ENCODE measurements around the gene HTN1. TPM values are rescaled to one million over a fixed set of nuclear protein-coding genes. Genes with fewer than 3 reads are reported as not detected.

The HTN1 gene
- total and polyA plus RNA-seq, 9 of the 15 experiments (the other 6 are each of a cell fraction or from before 2014, with no cell fraction given): not detected

- TF ChIP-seq POLR2AphosphoS5 (IDR thresholded peaks at IDR 0.05; ENCODE audit: control insufficient read depth, insufficient read depth, low read depth, low read length): no peak
- no peak for TF ChIP-seq JUNB (CRISPR knock-in tag; conservative IDR thresholded peaks at IDR 0.05)
Observed at GRCh38 chr4:70062000-70062399, 11.8 kb downstream of the HTN1 start (continued).

DNA sequence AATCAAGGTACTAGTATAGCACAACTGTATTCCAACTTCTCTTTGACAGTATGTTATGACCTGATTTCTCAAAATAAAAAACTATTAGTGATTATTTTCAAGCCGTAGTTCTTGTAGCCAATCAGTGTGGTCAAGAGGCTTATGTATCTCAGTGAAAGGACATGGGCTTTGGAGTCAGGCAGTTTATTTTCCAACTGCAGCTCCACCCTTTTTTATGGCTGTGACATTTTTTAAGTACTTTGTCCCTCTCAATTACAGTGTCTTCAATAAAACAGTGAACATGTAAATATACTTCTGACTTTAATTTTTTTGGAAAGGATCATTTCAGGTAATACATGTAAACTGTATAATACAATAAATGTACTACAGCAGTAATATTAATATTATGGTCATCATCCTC, 30.0 kb downstream of the HTN1 start:
- Histone ChIP-seq H4K20me1 (replicated peaks; ENCODE audit: control insufficient read depth, insufficient read depth, low read length) (no peaks in the 10 kb centered on the region), H3K4me1 (replicated peaks in 1 of 2; ENCODE audit: control insufficient read depth in 2 of 2, insufficient read depth in 2 of 2, low read length in 2 of 2) (no peaks in the 10 kb centered on the region), H3K9me3 (replicated peaks; ENCODE audit: control insufficient read depth, insufficient read depth, low read depth, low read length) (no peaks in the 10 kb centered on the region), H2AFZ (ENCODE audit: low read depth, low read length) (no peak overlapping the region), H3K4me3 (no peak overlapping the region), H3K27ac (ENCODE audit: extremely low read depth, low read depth, low read length) (no peak overlapping the region), H3K27me3 (ENCODE audit: control insufficient read depth in 2 of 2, insufficient read depth in 2 of 2, low read length in 2 of 2) (no peaks in the 10 kb centered on the region), H3K9me1 (ENCODE audit: control insufficient read depth, insufficient read depth, low read length) (no peaks in the 10 kb centered on the region), H3K4me2 (ENCODE audit: insufficient read depth, low read length) (no peak overlapping the region), H3K36me3 (ENCODE audit: control insufficient read depth, insufficient read depth, low read length) (no peaks in the 10 kb centered on the region), H3K79me2 (ENCODE audit: control insufficient read depth, insufficient read depth, low read length) (no peaks in the 10 kb centered on the region), H3K9ac (ENCODE audit: insufficient read depth in 1 of 2, low read depth in 2 of 2, low read length in 2 of 2) (no peak overlapping the region)
- 0% methylated on average over 1 of the region's 1 CpG for WGBS (ENCODE audit: insufficient coverage, low coverage, missing lambda C conversion rate)
- in situ Hi-C loops (cut with MboI) (no loop called here), intact Hi-C loops (cut with micrococcal nuclease) (no loop called here)
- TF ChIP-seq ELF2 (CRISPR knock-in tag; IDR thresholded peaks at IDR 0.05) (no peak), STAT5A (IDR thresholded peaks at IDR 0.05; ENCODE audit: borderline replicate concordance, low read length) (no peak), ZFX (CRISPR knock-in tag; IDR thresholded peaks at IDR 0.05) (no peak), EP300 (IDR thresholded peaks at IDR 0.05; ENCODE audit: low read length) (no peak), HSF4 (CRISPR knock-in tag; IDR thresholded peaks at IDR 0.05; ENCODE audit: borderline replicate concordance) (no peak), SREBF1 (IDR thresholded peaks at IDR 0.05; ENCODE audit: borderline replicate concordance, low read depth, low read length) (no peak), DMBX1 (CRISPR knock-in tag; IDR thresholded peaks at IDR 0.05; ENCODE audit: borderline replicate concordance) (no peak), BCOR (IDR thresholded peaks at IDR 0.05) (no peak), PHB2 (IDR thresholded peaks at IDR 0.05; ENCODE audit: low read depth) (no peak)
- no peak for ATAC-seq
- no TSS peak for BruUV-seq (replicated peaks)
- DNase-seq (ENCODE audit: extremely low read depth in 1 of 4, low spot score in 3 of 4): no peak
- no peak for FAIRE-seq
- POLR2A ChIA-PET: no interaction called here
- CTCF ChIA-PET (ENCODE audit: low intra/inter-chr PET ratio): no interaction called here

Data from K562 (cell line).